ENCODE measurements around the gene EPHX1.

The EPHX1 gene

DNA sequence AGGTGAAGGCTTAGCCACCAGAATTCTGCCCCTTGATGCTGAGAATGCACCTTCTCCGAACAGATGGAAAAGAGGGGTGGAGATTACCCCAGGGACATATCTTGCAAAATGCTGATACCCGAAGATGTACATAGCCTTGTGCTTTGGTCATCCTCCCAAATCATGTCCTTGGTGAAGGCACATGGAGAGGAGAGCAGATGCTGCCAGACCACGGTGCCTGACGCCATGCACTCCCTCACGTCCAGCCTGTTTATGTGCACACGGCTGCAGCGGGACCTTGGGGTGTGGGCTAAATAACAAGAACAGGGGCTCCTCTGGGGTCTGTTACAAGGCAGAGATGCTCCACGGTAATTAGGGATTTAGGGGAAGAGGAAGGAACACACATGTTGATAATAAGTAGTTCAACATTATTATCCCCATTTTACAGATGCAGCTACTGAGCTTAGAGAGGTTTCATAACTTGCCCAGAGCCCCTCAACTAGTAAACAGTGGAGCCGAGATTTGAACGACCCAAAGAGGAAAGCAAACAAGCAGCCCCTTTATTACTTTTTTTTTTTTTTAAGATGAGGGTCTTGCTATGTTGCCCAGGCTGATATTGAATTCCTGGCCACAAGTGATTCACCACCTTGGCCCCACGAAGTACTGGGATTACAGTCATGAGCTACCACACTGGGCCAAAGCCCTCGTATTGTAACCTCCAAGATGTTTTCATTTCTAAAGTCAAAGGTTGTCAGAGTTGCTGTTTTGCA is 12.9 kb downstream of the EPHX1 start:
- Histone ChIP-seq H3K4me1 (ENCODE audit: insufficient read depth, insufficient read length) (peaks cover 15% of the 10 kb centered on the region), H3K4me3 (ENCODE audit: insufficient read length, low read depth) (no peak overlapping the region), H3K9me3 (ENCODE audit: insufficient read depth, low read length) (no peaks in the 10 kb centered on the region), H3K36me3 (ENCODE audit: insufficient read depth, insufficient read length, low read length) (peaks cover 13% of the 10 kb centered on the region), H3K9ac (ENCODE audit: insufficient read length, low read depth) (no peak overlapping the region), H3K27me3 (ENCODE audit: insufficient read depth, insufficient read length) (no peaks in the 10 kb centered on the region)
- no peak for TF ChIP-seq YY1 (IDR thresholded peaks at IDR 0.05; ENCODE audit: insufficient read depth, insufficient read length)
- no peak for TF ChIP-seq SUZ12 (IDR thresholded peaks at IDR 0.05; ENCODE audit: extremely low read depth, insufficient read depth, insufficient read length)
- no peak for TF ChIP-seq ZNF274 (IDR thresholded peaks at IDR 0.05; ENCODE audit: low read depth, low read length)
- DNase-seq (ENCODE audit: low read depth, low spot score) = no peak

DNA sequence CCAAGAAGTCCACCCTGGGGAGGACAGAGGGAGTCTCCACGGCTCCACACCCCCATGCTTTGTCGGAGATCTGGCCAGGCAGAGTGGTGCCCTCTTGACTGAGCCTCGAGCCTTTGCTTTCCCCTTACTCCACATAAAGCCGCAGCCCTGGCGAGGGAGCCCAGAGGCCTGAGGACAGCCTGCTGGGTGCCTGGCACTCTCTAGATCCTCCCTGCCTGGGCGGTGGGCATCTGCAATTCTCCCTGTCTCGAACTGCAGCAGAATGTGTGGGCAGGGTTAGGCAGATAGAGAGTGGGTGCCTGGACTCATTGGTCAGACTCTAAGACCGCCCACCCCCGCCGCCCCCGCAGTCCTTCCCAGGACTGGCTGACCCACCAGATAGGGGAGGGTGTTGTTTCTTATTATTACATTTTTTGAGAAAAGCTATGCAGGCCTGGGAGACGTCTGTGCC is 13.9 kb downstream of the EPHX1 start:
- H3K36me3 ChIP-seq (ENCODE audit: insufficient read depth, insufficient read length, low read length) = peaks cover 16% of the 10 kb centered on the region
- DNase-seq (ENCODE audit: low read depth, low spot score) = no peak
- H3K9me3 ChIP-seq (ENCODE audit: insufficient read depth, low read length) = no peaks in the 10 kb centered on the region
- no peak for TF ChIP-seq ZNF274 (IDR thresholded peaks at IDR 0.05; ENCODE audit: low read depth, low read length)
- no peak overlapping the region for H3K9ac ChIP-seq (ENCODE audit: insufficient read length, low read depth)
- no peaks in the 10 kb centered on the region for H3K27me3 ChIP-seq (ENCODE audit: insufficient read depth, insufficient read length)
- peaks cover 15% of the 10 kb centered on the region for H3K4me1 ChIP-seq (ENCODE audit: insufficient read depth, insufficient read length)
- H3K4me3 ChIP-seq (ENCODE audit: insufficient read length, low read depth) = no peak overlapping the region

DNA sequence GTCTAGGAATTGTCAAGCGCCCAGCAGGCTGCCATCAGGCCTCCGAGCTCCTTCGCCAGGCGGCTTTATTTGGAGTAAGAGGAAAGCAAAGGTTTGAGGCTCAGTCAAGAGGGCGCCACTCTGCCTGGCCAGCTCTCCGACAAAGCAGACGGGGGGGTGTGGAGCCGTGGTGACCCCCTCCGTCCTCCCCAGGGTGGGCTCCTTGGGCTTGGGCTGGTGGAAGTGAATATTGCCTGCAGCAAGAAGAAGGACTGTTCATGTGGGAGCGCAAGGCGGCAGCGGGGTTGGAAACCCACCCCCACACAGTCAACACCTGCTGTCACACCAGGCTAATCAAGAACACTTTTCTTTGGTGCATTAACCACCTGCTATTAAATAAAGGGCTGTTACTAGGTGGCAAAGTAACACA is 14.6 kb downstream of the EPHX1 start:
- DNase-seq (ENCODE audit: low read depth, low spot score) = no peak
- H3K4me3 ChIP-seq (ENCODE audit: insufficient read length, low read depth) = no peak overlapping the region
- H3K36me3 ChIP-seq (ENCODE audit: insufficient read depth, insufficient read length, low read length) = peaks cover 20% of the 10 kb centered on the region
- H3K4me1 ChIP-seq (ENCODE audit: insufficient read depth, insufficient read length) = peaks cover 15% of the 10 kb centered on the region
- TF ChIP-seq ZNF274 (IDR thresholded peaks at IDR 0.05; ENCODE audit: low read depth, low read length) = no peak
- no peak for TF ChIP-seq SUZ12 (IDR thresholded peaks at IDR 0.05; ENCODE audit: extremely low read depth, insufficient read depth, insufficient read length)
- TF ChIP-seq YY1 (IDR thresholded peaks at IDR 0.05; ENCODE audit: insufficient read depth, insufficient read length) = no peak
- H3K9me3 ChIP-seq (ENCODE audit: insufficient read depth, low read length) = no peaks in the 10 kb centered on the region
- no peaks in the 10 kb centered on the region for H3K27me3 ChIP-seq (ENCODE audit: insufficient read depth, insufficient read length)
- H3K9ac ChIP-seq (ENCODE audit: insufficient read length, low read depth) = no peak overlapping the region

DNA sequence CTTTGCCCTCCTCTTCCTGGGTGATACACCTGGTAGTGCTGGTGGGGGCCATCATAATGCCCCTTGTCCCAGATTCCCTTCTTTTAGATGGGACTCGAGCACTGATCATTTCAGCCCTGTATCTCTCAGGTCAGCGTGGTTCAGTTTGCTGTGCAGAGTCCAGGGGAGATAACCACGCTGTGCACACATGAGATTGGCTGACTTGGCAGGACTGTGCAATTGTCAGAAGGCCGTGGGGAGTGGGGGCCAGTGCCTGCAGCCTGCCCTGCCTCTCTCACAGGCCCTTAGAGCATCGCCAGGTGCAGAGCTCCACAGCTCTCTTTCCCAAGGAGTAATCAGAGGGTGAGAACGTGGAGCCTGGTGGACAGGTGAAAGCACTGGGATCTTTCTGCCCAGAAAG is 15.2 kb downstream of the EPHX1 start:
- Histone ChIP-seq H3K9me3 (ENCODE audit: insufficient read depth, low read length) (no peaks in the 10 kb centered on the region), H3K36me3 (ENCODE audit: insufficient read depth, insufficient read length, low read length) (peaks cover 20% of the 10 kb centered on the region), H3K4me3 (ENCODE audit: insufficient read length, low read depth) (no peak overlapping the region), H3K4me1 (ENCODE audit: insufficient read depth, insufficient read length) (peaks cover 15% of the 10 kb centered on the region), H3K9ac (ENCODE audit: insufficient read length, low read depth) (no peak overlapping the region), H3K27me3 (ENCODE audit: insufficient read depth, insufficient read length) (no peaks in the 10 kb centered on the region)
- no peak for DNase-seq (ENCODE audit: low read depth, low spot score)
- TF ChIP-seq SUZ12 (IDR thresholded peaks at IDR 0.05; ENCODE audit: extremely low read depth, insufficient read depth, insufficient read length) = no peak
- TF ChIP-seq YY1 (IDR thresholded peaks at IDR 0.05; ENCODE audit: insufficient read depth, insufficient read length) = no peak
- TF ChIP-seq ZNF274 (IDR thresholded peaks at IDR 0.05; ENCODE audit: low read depth, low read length) = no peak

DNA sequence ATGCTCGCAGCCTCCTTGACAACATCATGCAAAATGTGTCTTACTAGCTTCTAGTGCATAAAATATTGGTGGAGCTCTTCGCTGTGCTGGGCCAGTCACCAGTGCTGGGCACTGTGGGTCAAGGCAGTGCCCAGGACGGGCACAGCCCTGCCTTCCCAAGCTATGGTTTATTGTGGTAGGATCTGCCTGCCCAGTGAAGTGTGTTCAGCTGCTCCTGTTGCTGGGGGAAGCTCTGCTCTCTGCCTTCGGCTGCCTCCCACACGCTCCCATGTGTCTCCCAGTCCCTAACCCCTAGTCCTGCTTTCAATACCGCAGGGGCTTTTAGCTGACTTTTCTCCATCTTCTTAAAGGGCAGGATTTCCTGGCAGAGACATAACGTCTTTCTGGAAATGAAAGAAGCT is 15.7 kb downstream of the EPHX1 start:
- Histone ChIP-seq H3K9ac (ENCODE audit: insufficient read length, low read depth) (no peak overlapping the region), H3K36me3 (ENCODE audit: insufficient read depth, insufficient read length, low read length) (peaks cover 23% of the 10 kb centered on the region), H3K4me3 (ENCODE audit: insufficient read length, low read depth) (no peak overlapping the region), H3K27me3 (ENCODE audit: insufficient read depth, insufficient read length) (no peaks in the 10 kb centered on the region), H3K9me3 (ENCODE audit: insufficient read depth, low read length) (no peaks in the 10 kb centered on the region), H3K4me1 (ENCODE audit: insufficient read depth, insufficient read length) (peaks cover 15% of the 10 kb centered on the region)
- no peak for DNase-seq (ENCODE audit: low read depth, low spot score)
- TF ChIP-seq YY1 (IDR thresholded peaks at IDR 0.05; ENCODE audit: insufficient read depth, insufficient read length) (no peak), SUZ12 (IDR thresholded peaks at IDR 0.05; ENCODE audit: extremely low read depth, insufficient read depth, insufficient read length) (no peak), ZNF274 (IDR thresholded peaks at IDR 0.05; ENCODE audit: low read depth, low read length) (no peak)

DNA sequence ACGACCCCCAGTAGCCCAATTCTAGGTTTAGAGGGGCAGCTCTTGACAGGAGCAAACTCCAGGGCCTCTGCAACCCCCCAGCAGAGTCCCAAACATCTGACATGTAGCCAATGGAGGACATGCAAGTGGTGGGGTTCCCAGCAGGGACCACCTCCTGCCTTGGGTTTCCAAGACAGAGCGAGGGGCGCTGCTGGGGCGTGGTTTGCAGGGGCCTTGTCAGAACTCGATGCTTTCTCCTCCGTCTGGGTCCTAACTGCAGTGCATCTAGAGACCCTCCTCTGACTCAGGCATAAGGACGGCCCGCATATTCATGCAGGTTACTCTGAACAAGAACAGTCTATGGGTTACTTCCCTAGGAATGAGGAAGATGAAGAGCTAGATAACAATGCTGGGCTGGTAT is 17.2 kb downstream of the EPHX1 start:
- no peak overlapping the region for H3K4me3 ChIP-seq (ENCODE audit: insufficient read length, low read depth)
- no peaks in the 10 kb centered on the region for H3K9me3 ChIP-seq (ENCODE audit: insufficient read depth, low read length)
- TF ChIP-seq SUZ12 (IDR thresholded peaks at IDR 0.05; ENCODE audit: extremely low read depth, insufficient read depth, insufficient read length) = no peak
- no peak for TF ChIP-seq ZNF274 (IDR thresholded peaks at IDR 0.05; ENCODE audit: low read depth, low read length)
- no peak for TF ChIP-seq YY1 (IDR thresholded peaks at IDR 0.05; ENCODE audit: insufficient read depth, insufficient read length)
- H3K9ac ChIP-seq (ENCODE audit: insufficient read length, low read depth) = no peak overlapping the region
- H3K27me3 ChIP-seq (ENCODE audit: insufficient read depth, insufficient read length) = no peaks in the 10 kb centered on the region
- H3K4me1 ChIP-seq (ENCODE audit: insufficient read depth, insufficient read length) = peaks cover 15% of the 10 kb centered on the region
- no peak for DNase-seq (ENCODE audit: low read depth, low spot score)
- peaks cover 37% of the 10 kb centered on the region for H3K36me3 ChIP-seq (ENCODE audit: insufficient read depth, insufficient read length, low read length)

DNA sequence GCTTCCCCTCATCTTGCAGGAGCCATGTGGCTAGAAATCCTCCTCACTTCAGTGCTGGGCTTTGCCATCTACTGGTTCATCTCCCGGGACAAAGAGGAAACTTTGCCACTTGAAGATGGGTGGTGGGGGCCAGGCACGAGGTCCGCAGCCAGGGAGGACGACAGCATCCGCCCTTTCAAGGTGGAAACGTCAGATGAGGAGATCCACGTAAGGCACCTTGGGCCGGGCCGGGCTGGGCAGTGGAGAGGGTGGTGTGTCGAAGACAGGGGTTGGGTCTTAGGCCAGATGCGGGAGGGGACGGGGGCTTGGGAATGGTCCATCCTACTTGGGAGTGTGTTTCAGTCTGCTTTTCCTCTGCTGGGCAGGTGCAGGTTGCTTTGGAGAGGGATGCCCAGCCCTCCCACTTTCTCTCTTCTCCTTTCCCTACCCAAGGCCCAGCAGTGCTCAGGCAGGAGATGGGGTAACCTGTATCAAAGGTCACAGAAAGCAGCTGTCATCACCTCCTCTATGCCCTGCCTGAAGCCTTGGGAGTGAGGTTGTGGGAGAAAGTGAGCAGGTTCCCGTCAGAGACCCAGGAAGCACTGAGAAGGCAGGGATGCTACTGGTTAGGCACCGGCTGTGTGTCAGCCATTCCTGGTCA is 18.9 kb downstream of the EPHX1 start:
- no peak for DNase-seq (ENCODE audit: low read depth, low spot score)
- Histone ChIP-seq H3K4me3 (ENCODE audit: insufficient read length, low read depth) (no peak overlapping the region), H3K27me3 (ENCODE audit: insufficient read depth, insufficient read length) (no peaks in the 10 kb centered on the region), H3K36me3 (ENCODE audit: insufficient read depth, insufficient read length, low read length) (peaks cover 43% of the 10 kb centered on the region), H3K9me3 (ENCODE audit: insufficient read depth, low read length) (no peaks in the 10 kb centered on the region), H3K4me1 (ENCODE audit: insufficient read depth, insufficient read length) (peaks cover 15% of the 10 kb centered on the region), H3K9ac (ENCODE audit: insufficient read length, low read depth) (no peak overlapping the region)
- TF ChIP-seq SUZ12 (IDR thresholded peaks at IDR 0.05; ENCODE audit: extremely low read depth, insufficient read depth, insufficient read length) (no peak), ZNF274 (IDR thresholded peaks at IDR 0.05; ENCODE audit: low read depth, low read length) (no peak), YY1 (IDR thresholded peaks at IDR 0.05; ENCODE audit: insufficient read depth, insufficient read length) (no peak)

All from NT2/D1 (cell line).